ENCODE results near the gene SOX4. TPM values are rescaled to one million over a fixed set of nuclear protein-coding genes. Genes with fewer than 3 reads are reported as not detected.

The SOX4 gene
- 2.6 and 2.8 TPM in 2 replicates for total RNA-seq

GRCh38 chr6:21593412-21593926 lies at the start of gene SOX4:
TSS of gene SOX4 (plus strand) at chr6:21593751. CDS start at chr6:21594535, 784 bp downstream.

